CD4-positive, alpha-beta T cell treated with Interleukin-12 subunit alpha and Interleukin-12 subunit beta, for 1 hour (primary cell): ENCODE data around the gene CCDC74A.
"Not testable (repeated sequence)": the region's sequence is repeated elsewhere in the genome, so short reads cannot be mapped to it uniquely, and the experiment has no call there.

Experiments used
- DNase-seq: peaks from one replicate; pipeline ENCODE4 v3.0.0-alpha.2; 2020

Gene CCDC74A

DNA sequence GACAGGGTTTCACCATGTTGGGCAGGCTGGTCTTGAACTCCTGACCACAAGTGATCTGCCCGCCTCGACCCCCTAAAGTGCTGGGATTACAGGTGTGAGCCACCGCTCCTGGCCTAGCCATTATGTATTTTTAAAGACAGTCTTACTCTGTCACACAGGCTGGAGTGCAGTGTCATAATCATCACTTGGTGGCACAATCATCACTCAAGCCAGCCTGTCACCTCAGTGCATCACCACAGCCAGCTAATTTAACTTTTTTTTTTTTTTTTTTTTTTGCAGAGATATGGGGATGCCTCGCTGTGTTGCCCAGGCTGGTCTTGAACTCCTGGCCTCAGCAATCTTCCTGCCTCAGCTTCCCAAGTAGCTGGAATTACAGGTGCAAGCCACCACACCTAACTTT lies 24.1 kb upstream of the CCDC74A start:
- DNase-seq, result not testable (repeated sequence)

DNA sequence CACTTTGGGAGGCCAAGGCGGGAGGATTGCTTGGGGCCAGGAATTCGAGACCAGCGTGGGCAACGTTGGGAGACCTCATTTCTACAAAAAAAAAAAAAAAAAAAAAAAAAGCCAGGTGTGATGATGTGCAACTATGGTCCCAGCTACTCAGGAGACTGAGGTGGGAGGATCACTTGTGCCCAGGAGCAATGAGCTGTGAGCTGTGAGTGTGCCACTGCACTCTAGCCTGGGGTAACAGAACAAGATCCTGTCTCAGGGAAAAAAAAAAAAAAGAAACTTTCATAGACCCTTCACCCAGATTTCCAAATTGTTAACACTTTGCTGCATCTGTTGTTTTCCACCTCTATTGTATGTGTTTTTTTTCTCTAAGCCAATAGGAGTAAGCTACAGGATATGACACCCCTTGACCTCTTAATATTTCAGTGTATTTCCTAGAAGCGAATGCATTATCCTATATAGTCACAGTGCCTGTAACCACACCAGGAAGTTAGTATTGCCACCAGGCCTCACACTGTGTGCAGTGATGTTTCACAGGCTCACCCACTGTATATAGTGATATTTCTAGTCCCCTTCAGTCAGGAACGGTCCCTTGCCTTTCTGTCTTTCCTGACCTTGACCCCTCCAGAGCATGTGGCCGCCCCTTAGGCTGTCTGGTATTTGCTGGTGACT lies 23.5 kb upstream of the CCDC74A start:
- not testable (repeated sequence) for DNase-seq

DNA sequence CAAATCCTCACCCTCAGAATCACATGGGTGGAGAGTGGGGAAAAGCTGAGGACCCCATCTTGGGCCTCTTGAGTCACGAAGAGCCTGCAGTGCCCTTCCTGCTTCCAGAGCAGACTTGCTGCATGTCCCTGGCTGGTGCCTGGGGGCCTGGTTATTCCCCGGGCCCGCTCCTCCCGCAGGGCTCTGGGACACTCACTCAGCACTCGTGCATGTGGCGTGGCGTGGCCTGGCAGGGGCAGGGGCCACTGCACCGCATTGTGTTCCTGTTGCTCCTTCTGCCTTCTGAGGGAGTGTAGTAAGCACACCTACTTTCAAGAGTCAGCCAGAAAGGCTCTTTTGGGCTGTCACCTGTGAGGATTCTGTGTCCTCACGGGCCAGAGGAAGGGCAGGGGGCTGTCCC lies 18.1 kb upstream of the CCDC74A start:
- no peak for DNase-seq

DNA sequence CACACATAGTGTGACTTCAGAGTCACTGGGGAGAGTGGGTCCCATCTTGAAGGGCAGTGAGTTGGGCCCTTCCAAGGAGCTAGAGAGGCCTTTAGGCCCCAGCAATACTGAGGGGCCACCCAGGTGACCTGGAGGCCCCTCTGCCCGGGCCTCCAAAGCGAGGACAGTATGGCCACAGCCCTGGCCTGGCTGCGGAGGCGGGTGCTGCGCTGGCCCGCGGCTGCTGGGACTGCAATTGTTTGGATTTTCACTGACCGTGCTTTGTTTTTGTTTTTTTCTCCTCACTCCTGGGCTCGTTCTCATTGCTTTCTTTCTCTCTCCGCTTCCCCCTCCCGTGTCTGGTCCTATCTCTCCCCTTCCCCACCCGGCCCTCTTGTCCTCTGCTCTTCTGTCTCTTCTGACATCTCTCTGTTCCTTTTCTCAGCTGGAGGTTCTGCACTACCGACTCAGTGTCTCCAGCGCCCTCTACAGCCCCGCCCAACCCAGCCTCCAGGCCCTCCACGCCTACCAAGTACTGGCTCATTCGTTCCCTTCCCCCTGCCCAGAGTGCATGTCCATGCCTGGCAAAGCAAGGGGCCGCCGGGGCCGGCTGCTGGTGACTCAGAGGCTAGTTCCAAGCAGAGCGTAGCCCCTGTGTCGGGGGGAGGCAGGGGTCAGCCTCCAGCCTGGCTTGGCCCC lies 16.3 kb upstream of the CCDC74A start:
- DNase-seq, result not testable (repeated sequence)

DNA sequence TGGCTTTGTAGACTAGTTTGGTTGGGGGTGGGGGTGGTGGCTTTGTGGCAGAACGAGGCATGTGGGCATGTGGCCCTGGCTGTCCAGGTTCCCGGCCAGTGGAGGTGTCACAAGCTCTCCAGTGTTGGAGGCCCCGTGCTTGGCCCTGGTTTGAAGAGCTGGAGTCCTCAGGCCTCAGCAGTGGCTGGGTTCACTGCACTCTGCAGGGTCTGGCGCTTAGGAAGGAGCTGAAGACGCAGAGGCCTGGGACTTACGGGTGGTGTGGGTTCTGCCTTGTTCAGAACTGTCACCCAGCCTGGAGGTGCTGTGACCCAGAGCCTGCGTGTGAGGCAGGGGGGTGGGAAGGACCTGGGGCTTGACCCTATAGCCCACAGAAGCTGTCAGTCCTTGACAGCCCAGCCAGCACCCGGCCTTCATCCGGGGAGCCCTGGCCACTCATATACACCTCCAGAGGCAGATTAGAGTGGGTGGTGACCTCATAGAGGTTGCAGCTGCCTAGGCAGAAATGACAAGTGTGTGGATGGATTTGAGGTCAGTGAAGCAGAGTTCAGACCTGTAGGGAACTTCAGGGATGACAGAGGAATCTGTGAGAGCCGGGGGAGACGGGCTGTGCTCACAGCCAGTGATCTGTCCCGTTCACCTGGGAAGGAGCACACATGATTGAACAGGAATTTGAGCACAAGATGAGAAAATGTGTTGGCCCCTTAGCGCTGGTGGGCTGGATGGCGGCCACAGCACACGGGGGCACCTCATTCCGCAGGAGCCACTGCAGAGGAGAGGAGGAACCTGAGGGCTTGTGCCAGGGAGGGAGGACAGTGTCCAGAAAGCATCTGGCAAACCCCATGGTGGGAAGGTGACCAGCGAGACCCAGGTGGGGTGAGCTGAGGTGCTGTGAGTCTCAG lies 15.5 kb upstream of the CCDC74A start:
- DNase-seq, result not testable (repeated sequence)

DNA sequence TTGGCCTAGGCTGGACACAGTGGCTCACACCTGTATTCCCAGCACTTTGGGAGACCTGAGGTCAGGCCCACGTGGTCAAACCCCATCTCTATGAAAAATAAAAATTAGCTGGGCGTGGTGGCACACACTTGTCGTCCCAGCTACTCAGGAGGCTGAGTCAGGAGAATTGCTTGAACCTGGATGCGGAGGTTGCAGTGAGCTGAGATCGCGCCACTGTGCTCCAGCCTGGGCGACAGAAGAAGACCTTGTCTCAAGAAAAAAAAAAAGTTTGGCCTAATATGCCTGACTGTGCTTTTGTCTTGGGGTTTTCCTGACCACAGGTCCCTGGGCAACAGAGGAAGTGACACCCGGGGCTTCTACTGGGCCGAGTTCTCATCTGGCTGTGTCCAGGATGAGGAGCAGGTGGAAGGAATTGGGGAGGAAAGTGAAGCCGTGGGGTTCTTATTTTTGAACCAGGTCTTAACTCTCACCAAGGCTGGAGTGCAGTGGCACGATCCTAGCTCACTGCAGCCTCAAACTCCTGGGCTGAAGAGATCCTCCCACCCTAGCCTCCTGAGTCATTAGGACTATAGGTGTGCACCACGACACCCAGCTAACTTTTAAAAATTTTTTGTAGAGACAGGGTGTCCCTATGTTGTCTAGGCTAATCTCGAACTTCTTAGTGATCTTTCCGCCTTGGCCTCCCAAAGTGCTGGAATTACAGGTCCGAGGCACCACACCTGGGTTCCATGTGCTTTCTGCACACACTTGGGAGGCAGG lies 13.1 kb upstream of the CCDC74A start:
- DNase-seq, result not testable (repeated sequence)

DNA sequence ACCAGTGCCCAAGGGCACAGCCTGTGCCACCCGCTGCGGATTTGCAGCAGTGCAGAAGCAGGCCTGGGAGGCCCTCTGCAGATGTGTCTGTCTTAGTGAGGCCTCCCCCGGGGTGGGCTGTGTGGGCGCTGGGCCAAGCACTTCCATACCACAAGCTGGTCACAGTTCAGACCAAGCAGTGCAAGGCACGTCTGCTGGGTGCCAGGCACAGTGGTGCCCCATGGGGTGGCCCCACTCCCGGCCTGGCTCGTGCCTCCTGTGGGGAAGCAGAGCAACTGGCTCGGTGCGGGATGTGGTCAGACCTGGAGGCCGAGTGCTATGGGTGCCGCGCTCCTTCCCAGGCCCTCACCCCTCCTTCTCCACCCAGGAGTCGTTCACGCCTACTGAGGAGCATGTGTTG lies 12.5 kb upstream of the CCDC74A start:
- DNase-seq, result not testable (repeated sequence)

DNA sequence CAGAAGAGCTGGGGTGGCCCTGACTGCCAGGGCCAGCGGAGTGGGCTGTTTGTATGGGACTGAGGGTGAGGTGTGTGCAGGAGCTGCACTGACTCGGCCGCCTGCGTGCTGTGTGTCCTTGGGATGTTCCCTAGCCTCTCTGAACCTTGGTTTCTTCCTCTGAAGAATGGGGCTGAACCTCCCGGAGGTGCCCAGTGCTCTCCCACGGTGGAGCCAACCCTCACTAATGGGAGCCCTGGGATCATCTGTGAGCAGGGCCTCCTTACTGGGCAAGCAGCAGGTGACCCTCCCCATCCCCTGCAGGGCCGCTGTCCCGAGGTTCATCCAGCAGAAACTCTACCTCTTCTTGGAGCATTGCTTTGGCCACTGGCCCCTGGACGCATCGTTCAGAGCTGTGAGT lies 11.7 kb upstream of the CCDC74A start:
- DNase-seq, result no peak

DNA sequence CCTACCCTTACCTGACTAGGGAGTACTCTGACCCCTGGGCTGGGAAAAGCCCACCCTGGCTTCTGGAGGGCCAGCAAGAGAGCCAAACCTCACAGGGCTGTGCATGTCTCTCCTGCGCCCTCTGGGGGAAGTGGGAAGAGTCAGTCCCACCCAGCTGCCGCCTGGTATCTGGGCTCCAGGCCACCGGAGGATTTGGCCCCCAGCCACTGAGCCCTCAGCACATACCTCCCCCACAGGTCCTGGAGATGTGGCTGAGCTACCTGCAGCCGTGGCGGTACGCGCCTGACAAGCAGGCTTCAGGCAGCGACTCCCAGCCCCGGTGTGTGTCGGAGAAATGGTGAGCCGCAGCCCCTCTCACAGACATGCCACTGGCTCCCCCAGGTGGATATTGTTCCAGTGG lies 11.1 kb upstream of the CCDC74A start:
- not testable (repeated sequence) for DNase-seq

DNA sequence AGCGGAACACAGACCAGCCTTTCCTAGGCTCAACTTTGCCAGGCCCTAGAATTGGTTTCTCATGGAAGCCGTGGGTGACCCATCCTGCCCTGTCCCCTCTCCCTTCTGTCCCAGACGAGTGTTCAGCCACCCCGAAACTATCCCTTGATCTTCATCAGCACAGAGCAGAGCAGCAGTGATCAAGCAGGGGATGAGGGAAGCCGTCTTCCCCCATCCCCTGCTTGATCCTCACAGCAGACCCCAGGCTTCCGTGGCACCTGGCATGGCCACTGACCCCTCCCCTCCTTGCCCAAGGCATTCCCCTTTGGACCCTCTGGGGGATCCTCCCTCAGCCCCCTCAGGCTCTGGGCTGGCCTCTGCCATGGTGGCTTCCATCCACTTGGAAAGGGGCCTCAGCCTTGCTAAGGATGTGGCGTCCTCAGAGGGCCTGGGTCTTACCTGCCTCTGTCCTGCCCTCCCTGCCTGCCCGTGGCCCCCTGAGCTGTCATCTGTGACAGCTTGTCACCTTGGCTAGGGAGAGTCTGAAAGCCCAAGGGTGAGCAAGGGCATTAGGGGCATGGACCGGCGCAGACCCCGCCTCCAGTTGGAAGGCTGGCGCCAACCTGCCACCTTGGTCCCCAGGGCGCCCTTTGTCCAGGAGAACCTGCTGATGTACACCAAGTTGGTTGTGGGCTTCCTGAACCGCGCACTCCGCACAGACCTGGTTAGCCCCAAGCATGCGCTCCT lies 10.4 kb upstream of the CCDC74A start:
- DNase-seq, result no peak

DNA sequence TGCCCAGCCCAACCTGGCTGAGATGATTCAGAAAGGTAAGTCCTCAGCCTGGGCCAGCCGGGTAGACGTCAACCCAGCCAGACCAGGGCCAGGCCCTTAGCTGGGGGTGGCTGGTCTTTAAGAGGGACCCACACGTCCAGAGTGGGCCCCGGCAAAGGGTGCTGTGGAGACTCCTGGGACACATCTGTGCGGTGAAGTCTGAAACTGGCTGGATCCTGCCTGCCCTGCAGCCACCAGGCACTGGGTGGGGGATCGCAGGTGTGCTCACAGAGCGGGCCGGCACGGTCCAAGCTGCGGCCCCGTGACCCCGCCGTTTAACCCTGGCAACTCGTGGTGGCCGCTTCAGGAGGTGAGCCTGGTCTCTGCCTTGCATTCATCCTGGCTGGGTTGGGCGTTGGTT lies 9.8 kb upstream of the CCDC74A start:
- not testable (repeated sequence) for DNase-seq

DNA sequence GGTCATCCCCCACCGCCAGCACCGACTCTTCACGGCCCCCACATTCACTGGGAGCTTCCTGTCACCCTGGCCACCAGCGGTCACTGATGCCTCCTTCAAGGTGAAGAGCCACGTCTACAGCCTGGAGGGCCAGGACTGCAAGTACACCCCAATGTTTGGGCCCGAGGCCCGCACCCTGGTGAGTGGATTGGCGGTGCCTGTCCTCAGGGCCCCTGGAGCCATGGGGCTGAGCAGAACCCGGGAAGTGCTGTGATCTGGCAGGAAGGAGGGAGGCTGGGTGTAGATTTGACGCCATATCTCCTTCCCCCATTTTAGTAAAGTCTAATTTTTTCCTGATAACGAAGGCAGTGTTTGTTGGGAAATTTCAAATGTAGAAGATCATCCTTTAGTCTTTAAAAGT lies 9.2 kb upstream of the CCDC74A start:
- DNase-seq, result not testable (repeated sequence)

DNA sequence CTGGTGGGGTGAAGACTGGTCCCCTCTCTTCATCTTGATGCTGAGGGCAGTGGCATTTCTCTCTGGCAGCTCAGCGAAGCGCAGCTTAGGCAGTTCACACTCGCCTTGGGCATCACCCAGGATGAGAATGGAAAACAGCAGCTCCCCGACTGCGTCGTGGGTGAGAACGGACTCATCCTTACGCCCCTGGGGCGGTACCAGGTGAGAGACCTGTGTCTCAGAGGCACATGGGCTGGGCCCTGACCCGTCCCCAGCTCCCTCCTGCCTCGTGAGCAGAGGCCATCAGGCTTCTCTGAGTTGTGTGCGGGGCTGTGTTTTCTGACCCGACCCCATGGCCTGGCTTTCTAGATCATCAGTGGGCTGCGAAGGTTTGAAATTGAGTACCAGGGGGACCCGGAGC lies 8.2 kb upstream of the CCDC74A start:
- DNase-seq, result no peak

DNA sequence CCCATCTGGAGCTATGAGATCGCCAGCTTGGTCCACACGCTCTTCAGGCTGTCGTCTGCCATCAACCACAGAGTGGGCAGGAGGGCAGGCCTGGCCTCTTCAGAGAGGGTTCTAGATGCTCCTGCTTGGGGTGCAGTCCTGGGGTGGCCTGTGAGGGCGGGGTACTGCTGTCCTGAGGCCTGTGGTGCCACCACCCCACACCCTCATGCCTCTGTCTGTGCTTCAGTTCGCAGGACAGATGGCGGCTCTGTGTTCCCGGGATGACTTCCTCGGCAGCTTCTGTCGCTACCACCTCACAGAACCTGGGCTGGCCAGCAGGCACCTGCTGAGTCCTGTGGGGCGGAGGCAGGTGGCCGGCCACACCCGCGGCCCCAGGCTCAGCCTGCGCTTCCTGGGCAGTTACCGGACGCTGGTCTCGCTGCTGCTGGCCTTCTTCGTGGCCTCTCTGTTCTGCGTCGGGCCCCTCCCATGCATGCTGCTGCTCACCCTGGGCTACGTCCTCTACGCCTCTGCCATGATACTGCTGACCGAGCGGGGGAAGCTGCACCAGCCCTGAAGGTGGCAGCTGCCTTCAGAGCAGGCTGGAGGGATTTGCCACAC lies 7.7 kb upstream of the CCDC74A start:
- not testable (repeated sequence) for DNase-seq

DNA sequence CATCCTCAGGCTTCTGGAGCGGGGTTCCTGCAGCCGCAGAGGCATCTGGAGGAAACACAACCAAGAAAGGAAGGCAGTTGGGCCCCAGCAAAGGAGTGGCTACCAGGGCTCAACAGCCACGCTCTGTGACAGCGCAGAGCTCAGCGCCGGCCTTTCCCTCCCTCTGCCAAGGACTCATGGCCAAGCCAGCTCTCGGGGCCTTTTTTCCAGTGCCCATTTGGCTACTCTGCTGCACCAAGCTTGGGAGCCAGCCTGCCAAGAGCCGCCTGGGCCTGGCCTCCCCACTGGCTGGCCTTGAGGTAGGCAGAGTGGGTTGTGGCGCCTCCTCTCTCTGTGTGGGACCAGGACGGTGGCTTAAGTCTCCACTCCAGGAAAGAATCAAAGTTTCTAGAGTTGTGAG lies 7.2 kb upstream of the CCDC74A start:
- no peak for DNase-seq

DNA sequence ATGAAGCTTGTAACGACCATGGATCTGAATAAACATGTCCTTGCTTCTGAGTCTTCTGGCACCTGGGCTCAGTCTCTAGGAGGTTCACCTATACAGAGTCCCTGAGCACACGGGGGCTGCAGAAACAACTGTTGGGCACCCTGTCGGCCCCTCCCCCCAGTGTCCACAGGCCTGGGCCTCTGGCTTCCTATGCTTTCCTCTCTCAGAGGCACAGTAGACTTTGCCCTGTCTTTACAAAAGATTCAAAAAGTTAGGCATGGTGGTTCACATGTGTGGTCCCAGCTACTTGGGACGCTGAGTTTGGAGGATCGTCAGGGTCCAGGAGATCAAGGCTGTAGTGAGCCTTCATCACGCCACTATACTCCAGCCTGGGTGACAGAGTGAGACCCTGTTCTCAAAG lies 6.2 kb upstream of the CCDC74A start:
- DNase-seq, result not testable (repeated sequence)

DNA sequence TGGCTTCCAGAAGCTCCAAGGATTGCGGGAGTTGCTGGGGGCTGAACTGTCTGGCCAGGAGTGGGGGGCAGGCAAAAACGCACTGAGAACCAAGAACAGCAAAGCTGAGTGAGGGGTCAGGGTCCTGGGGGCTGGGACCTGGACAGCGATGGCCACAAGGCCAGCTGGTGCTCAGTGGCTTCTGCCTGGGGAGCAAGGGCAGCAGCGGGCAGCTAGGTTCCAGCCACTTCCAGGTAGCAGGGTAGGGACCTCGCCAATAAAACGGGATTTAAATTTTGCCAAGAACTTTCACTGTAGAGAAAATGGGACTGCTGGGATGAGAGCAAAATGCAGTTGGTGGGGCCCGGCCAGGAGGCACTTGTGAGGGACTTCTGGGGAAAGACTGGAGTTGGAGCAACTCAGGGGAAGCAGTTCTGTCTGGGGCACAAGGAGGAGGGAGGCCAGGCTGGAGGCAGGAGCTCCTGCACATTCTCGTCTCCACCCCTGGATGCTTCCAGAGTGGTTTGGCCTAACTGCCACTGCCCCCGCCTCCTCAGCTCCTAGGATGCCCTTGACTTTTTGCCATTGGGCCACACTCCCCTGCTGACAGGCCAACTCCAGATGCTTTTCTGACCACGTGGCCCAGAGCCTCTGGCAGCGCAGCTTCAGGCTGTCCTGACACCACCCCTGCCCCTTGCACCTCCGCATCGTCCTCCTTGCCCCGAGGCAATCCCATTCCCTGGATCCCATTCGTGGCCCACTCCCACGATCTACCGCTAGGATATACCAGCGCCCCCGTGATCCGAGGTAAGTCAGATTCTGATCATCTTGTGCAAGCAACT lies 5.5 kb upstream of the CCDC74A start:
- no peak for DNase-seq

DNA sequence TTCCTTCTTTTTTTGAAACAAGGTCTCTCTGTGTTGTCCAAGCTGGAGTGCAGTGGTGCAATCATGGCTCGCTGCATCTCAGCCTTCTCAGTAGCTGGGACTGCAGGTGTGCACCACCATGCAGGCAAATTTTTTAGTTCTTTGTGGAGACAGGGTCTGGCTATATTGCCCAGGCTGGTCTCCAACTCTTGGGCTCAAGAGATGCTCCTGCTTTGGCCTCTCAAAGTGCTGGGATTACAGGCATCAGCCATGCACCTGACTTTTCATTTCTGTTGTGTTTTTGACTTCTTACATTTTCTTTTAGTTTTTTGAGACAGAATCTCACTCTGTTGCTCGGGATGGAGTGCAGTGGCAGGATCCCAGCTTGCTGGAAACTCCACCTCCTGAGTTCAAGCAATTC lies 2.4 kb upstream of the CCDC74A start:
- DNase-seq, result not testable (repeated sequence)

DNA sequence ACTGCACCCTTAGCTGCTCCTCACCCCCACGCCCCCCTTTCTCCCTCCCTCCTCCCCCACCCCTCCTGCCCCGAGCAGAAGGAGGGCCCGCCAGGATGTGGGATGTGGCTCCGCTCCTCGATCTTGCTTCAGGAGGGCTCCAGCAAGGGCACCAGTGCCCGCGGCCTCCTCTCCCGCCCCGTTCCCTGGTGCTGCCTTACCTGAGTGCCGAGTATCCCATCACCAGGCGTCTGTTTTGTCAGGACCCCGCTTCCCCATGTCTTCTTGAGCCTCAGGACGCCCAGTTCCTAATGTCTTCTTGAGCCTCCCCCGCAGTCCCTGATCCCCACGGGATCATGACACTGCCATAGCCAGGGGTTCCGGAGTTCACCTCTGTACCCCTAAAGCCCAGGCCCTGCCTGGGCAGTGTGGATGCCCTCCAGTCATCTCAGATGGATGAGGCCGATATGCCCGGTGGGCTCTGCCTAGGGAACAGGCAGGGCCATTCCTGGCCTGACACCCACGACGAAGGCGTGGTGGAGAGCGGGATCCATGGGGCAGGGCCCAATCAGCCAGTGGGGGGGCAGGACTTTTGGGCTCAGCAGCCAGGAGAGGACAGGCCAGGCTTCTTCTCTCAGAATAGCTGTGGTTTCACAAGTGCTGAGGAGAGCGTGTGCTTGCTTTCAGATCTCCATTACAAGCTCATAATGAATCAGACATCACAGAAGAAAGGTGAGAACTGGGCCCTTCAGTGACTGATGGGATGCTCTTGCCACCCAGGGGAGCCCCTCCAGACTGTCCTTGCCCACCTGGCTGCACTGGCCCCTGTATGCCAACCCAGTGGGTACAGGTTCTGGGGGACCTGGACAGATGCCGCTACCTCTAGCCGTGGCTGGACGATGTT lies 1.5 kb downstream of the CCDC74A start:
- DNase-seq, result not testable (repeated sequence)
